ENCODE data around the gene RPUSD4. TPM values are rescaled to one million over a fixed set of nuclear protein-coding genes. Genes with fewer than 3 reads are reported as not detected.

Gene RPUSD4
- total RNA-seq, 2 donors from 2014 or later: 25.4 to 41.2 TPM

DNA sequence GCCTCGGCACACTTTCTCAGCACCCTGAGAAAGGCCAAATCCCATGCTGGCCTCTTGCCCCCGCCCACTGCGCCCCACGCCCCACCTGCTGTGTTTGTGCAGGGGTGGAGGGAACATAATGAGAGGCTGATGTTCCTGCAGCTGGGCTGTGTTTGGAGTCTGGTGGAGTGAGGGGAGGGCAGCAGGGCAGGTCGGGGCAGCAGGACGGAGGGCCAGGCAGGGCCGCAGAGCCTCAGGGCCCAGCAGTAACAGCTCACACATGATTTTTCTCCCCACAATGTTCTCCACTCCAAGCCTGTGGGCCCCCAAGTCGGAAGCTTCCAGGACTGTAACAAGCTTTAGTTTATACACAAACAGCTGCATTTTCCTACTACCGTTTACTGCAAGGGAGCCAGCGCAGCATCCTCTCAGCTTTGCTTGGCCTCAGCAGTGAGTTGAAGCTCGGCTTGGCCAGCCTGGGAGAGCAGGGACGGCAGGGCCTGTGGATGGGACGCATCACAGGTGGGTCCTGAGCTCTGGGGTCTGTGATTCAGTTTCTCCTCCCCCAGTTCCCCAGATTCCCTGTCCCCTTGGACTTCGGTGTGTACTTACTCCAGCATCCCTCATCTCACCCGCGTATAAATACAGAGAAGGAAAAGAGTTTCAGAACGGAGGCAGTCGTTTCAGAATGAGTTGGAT lies 51.0 kb downstream of the RPUSD4 start:
- intact Hi-C loops (cut with DNase I): no loop called here
- ATAC-seq (no peak), DNase-seq (no peak)
- Histone ChIP-seq H3K36me3 (replicated peaks in 1 of 2; ENCODE audit: insufficient read depth in 1 of 2, low read depth in 2 of 2) (no peaks in the 10 kb centered on the region), H3K4me3 (no peak overlapping the region), H3K4me1 (no peaks in the 10 kb centered on the region), H3K27me3 (no peaks in the 10 kb centered on the region), H3K27ac (no peak overlapping the region), H3K9me3 (no peaks in the 10 kb centered on the region)
- WGBS, 2 donors: 79 to 83% methylated on average over 14 to 18 of the region's 18 CpGs
- TF ChIP-seq POLR2A (IDR thresholded peaks at IDR 0.05): no peak
- TF ChIP-seq, protein P1, sequence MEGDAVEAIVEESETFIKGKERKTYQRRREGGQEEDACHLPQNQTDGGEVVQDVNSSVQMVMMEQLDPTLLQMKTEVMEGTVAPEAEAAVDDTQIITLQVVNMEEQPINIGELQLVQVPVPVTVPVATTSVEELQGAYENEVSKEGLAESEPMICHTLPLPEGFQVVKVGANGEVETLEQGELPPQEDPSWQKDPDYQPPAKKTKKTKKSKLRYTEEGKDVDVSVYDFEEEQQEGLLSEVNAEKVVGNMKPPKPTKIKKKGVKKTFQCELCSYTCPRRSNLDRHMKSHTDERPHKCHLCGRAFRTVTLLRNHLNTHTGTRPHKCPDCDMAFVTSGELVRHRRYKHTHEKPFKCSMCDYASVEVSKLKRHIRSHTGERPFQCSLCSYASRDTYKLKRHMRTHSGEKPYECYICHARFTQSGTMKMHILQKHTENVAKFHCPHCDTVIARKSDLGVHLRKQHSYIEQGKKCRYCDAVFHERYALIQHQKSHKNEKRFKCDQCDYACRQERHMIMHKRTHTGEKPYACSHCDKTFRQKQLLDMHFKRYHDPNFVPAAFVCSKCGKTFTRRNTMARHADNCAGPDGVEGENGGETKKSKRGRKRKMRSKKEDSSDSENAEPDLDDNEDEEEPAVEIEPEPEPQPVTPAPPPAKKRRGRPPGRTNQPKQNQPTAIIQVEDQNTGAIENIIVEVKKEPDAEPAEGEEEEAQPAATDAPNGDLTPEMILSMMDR (IDR thresholded peaks at IDR 0.05): no peak

DNA sequence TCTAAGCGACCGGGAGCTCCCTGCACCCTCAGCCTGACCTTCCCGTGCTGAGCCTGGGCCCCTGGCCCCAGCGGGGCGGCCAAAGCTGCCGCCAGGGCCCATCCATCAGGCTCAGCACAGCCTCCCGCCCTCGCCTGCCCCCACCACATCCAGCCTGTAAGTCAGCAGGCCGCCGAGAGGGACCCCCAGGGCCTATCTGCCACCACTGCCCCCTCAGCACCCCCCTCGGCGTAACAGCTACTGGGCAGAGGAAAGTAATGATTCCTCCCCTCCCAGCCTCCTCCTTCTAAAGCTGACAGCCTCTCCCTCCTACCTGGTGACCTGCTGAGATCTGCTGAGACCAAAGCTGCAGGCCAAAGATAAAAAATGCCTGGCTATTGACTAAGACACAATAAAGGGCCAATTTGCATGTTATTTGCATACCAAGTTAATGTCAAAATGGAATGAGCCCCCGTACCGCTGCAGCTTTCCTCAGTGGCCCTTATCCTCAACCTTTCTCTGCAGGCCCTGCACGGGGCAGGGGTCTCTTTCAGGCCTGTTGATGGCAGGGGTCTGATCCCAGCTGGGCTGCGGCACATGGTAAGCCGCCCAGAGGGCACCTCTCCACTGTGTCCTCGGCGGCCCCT lies 51.6 kb downstream of the RPUSD4 start:
- H3K9me3 ChIP-seq: no peaks in the 10 kb centered on the region
- no peaks in the 10 kb centered on the region for H3K4me1 ChIP-seq
- WGBS, 2 donors: 83 to 88% methylated on average over 13 to 19 of the region's 19 CpGs
- no peaks in the 10 kb centered on the region for H3K36me3 ChIP-seq (replicated peaks in 1 of 2; ENCODE audit: insufficient read depth in 1 of 2, low read depth in 2 of 2)
- no peak overlapping the region for H3K27ac ChIP-seq
- DNase-seq: no peak
- H3K4me3 ChIP-seq: no peak overlapping the region
- intact Hi-C loops (cut with DNase I): no loop called here
- no peak for ATAC-seq
- TF ChIP-seq, protein P1 (IDR thresholded peaks at IDR 0.05): no peak
- TF ChIP-seq POLR2A (IDR thresholded peaks at IDR 0.05): no peak
- H3K27me3 ChIP-seq: no peaks in the 10 kb centered on the region

DNA sequence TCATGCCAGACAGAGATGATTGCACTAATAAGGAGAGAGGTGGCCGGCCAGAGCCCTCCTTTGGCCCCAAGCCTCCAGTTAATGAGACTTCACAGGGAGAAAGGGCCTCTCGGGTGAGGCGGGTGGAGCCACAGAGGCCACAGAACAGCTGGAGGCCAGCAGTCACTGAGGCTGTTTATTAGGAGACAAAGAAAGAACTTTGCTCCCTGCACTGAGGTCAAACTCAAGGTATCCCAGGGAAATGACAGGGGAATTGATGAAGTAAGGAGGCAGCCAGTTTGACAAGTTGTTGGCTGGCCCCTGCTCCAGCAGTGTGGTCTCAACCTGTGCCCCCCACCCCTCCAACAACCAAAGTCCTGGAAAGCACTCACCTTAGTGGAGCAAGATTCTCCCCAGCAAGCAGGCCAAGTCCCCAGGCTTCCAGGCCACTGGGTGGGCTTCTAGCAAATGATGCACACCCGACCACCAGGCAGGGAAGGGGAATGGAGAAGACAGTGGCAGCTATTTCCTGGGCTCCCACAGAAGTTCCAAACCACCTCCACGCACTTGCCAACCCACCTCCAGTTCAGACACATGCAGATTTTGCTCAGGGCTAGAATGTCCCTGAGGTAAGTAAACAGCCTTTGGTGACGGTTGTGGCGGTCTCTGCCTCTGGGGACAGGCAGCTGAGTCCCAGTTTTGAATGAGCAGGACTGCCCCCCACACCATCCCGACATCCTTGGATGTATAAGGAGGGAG lies 53.2 kb downstream of the RPUSD4 start:
- 64 to 68% methylated on average over 7 to 8 of the region's 8 CpGs for WGBS, 2 donors
- DNase-seq (no peak), ATAC-seq (no peak)
- no peaks in the 10 kb centered on the region for H3K9me3 ChIP-seq
- no peaks in the 10 kb centered on the region for H3K27me3 ChIP-seq
- TF ChIP-seq, protein P1 (IDR thresholded peaks at IDR 0.05): no peak
- TF ChIP-seq POLR2A (IDR thresholded peaks at IDR 0.05): no peak
- no peaks in the 10 kb centered on the region for H3K36me3 ChIP-seq (replicated peaks in 1 of 2; ENCODE audit: insufficient read depth in 1 of 2, low read depth in 2 of 2)
- H3K4me3 ChIP-seq: no peak overlapping the region
- H3K4me1 ChIP-seq: no peaks in the 10 kb centered on the region
- intact Hi-C loops (cut with DNase I): no loop called here
- no peak overlapping the region for H3K27ac ChIP-seq

DNA sequence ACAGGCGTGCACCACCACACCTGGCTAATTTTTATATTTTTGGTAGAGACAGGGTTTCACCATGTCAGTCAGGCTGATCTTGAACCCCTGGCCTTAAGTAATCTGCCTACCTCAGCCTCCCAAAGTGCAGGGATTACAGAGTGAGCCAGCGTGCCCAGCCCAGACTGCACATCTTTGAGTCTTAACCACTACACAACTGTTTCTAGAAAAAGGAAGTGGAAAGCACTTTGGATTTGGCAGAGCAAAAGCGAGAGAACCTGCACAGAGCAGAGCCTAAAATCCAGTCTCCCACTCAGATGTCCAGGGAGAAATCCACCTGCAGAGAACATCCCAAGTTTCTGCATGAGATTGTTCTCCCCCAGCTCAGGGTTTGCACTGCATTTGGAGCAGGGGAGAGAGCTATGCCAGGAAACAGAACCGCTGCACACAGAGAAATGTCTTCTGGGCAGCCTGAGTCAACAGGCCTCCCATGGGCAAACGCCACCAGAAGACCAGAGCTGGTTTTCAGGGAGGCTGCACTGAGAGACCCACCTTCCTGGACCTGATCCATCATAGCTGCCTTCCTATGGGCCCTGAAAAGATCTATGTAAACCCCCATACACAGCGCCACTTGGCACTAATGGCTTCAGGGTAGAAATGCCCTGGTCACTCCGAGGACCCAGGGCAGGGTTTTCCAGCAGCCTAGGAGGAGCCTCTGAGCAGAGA lies 54.0 kb downstream of the RPUSD4 start:
- no peak for ATAC-seq
- H3K27ac ChIP-seq: no peak overlapping the region
- TF ChIP-seq POLR2A (IDR thresholded peaks at IDR 0.05): no peak
- TF ChIP-seq, protein P1 (IDR thresholded peaks at IDR 0.05): no peak
- H3K9me3 ChIP-seq: no peaks in the 10 kb centered on the region
- H3K4me1 ChIP-seq: no peaks in the 10 kb centered on the region
- WGBS, 2 donors: 81 to 95% methylated on average over 7 of the region's 7 CpGs
- no peaks in the 10 kb centered on the region for H3K27me3 ChIP-seq
- H3K36me3 ChIP-seq (replicated peaks in 1 of 2; ENCODE audit: insufficient read depth in 1 of 2, low read depth in 2 of 2): no peaks in the 10 kb centered on the region
- no peak for DNase-seq
- no peak overlapping the region for H3K4me3 ChIP-seq
- intact Hi-C loops (cut with DNase I): no loop called here
